AG10803 (cell line): ENCODE data around the gene DYNAP.

Experiments
- DNase-seq: peaks from one replicate; pipeline ENCODE4 v3.0.0; 2010; ENCODE audit warnings: low read depth
- H3K4me3 ChIP-seq: 2 replicates; pipeline ENCODE4 v1.5.1; 2011; ENCODE audit warnings: mild to moderate bottlenecking, low read length, control low read depth
- TF ChIP-seq, protein P1 (sequence below): conservative IDR thresholded peaks from 2 replicates; pipeline ENCODE4 v1.5.1; 2011; ENCODE audit warnings: mild to moderate bottlenecking, low read length, control low read depth, inconsistent platforms

Gene DYNAP

DNA sequence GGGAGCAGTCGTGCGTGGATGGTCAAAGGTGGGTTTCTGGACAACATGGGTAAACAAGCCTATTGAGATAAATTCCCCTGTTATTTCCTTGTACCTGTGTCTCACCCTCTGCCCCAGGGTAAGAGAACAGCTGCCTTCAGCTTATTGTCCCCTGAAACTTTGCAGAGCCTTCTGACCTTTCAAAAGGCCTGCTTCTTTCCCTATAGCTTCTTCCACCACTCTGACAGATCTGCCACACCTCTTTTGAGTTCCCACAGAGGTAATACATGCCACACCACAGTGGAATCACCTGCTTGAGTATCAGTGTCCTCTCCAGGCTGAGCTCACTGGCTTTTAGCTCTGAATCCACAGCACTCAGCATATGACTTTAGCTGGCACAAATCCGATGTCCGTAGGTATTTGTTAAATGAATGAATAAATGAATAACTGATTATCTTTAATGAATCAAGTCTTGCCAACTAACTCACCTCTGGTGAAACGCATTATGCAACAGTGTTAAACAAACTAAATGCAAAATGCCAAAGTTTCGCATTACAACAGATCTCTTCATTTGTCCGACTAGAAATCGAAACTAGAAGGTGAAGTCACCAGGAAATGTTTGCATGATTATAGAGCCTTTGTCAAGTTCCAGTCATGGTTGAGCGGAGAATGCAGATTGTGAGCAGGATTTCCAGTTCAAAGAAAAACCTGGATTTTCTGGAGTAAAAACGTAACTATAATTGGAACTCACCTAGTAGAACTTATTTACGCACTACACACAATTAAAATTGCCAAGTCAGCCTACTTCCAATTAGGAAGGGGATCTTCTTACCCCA is 16.4 kb downstream of the DYNAP start:
- DNase-seq: peak; percentile 1
- TF ChIP-seq, protein P1, sequence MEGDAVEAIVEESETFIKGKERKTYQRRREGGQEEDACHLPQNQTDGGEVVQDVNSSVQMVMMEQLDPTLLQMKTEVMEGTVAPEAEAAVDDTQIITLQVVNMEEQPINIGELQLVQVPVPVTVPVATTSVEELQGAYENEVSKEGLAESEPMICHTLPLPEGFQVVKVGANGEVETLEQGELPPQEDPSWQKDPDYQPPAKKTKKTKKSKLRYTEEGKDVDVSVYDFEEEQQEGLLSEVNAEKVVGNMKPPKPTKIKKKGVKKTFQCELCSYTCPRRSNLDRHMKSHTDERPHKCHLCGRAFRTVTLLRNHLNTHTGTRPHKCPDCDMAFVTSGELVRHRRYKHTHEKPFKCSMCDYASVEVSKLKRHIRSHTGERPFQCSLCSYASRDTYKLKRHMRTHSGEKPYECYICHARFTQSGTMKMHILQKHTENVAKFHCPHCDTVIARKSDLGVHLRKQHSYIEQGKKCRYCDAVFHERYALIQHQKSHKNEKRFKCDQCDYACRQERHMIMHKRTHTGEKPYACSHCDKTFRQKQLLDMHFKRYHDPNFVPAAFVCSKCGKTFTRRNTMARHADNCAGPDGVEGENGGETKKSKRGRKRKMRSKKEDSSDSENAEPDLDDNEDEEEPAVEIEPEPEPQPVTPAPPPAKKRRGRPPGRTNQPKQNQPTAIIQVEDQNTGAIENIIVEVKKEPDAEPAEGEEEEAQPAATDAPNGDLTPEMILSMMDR: no peak
- H3K4me3 ChIP-seq: peak overlapping the region; percentile 23

DNA sequence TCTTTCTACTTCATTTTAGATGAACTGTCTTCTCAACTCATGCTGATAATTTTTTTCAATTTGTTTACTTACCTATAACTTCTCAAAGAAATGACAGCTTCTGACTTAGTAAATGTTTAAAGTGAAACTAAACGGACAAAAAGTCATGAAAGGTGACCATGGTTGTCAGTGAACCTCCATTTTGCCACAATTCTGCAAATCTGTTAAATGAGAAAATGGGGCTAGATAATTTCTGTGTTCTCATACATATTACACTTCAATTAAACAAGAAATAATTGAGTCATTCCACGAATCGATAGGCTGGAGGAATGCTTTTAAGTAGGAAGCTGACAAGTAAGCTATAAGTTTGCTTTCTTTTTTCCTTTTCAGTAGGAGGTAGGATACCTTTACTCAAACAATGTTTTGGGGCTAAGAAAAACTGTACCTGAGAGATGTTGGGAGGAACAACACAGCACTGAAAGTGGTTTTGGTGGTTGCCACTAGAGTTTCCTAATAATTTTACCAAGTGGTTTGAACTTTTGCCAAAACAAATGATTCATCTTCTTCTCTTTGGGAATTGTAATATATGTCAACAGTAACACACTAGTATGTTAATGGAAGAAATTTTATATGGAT is 17.1 kb downstream of the DYNAP start:
- H3K4me3 ChIP-seq: peak overlapping the region; percentile 23
- peak; percentile 11 for DNase-seq

DNA sequence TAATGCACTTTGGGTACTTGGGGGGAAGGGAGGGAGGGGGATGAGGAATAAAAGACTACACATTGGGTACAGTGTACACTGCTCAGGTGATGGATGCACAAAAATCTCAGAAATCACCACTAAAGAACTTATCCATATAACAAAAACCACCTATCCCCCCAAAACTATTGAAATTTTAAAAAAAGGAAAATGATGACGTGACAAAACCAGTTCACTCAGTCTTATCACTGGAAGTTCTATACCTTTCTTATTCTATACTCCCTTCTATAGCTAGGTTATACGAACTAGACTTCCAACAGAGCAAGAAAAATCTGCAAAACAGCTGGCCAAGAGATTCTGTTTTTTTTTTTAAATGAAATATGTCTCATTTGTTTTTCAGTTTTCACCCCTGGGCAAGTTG is 20.8 kb downstream of the DYNAP start:
- TF ChIP-seq, protein P1: no peak
- no peak for DNase-seq
- H3K4me3 ChIP-seq: no peak overlapping the region

More for the DNA sequence above, 17.1 kb downstream of the DYNAP start:
- TF ChIP-seq, protein P1: no peak

DNA sequence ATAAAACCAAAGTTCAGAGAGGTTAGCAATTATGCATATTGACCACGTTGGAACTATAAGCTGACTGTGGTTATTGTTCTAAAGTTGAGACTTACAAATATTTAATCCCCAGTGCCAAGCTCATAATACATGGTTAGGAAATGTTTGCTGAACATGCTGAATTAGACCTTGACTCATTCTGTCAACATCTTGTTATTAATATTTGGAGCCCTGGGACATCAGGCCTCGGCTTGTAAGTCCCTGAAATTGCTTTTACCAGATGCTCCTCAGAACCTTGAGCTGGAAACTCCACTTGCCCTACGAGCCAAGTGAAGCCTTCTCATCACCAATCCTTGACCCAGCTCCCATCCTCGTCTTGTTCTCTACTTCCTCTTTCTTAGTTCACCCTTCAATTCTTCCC is 21.2 kb downstream of the DYNAP start:
- peak; percentile 3 for DNase-seq
- no peak overlapping the region for H3K4me3 ChIP-seq
- TF ChIP-seq, protein P1: no peak

DNA sequence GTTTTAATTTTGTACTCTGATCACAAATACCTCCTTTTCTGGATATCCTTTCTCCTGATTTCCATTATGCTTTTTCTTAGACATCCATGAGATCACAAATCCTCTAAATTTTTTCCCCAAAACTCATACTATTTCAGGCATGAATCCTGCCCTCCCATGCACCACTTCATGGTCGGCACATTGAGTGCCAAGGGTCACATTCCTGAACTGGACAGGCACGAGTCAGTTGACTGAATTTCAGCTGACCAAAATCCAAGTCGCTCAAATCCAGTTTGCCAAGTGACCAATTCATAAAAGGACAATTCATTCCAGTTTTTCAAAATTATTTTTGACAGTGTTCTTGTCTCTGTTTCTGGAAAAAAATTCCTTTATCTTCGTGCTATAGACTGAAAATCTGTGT is 22.1 kb downstream of the DYNAP start:
- no peak for DNase-seq
- no peak overlapping the region for H3K4me3 ChIP-seq
- TF ChIP-seq, protein P1: no peak

DNA sequence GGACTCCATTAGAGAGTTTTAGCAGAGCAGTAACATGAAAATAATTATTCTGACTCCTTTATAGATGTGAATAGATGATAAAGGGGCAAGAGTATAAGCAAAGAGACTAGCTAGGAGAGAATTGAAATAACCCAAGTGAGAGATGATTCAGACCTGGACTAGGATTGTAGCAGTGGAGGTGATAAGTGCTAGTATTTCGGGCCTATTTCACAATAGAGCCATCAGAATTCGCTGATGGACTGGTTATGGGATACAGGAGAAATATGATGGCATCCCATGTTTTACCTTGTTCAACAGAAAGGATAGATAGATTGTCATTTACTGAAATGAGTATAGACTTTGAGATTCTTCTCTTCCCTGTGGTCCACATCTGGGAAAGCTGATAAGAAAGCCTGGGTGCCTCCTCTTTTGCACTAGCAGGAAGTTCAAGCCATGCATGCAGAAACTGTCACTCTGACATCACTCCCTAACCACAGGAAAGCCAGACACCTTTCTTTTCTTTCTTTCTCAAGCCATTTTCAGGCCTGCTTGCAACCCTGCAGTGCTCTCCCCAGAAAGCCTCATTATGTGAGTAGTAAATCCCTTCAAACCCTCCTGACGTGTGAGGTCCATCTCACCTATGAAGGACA is 25.3 kb downstream of the DYNAP start:
- TF ChIP-seq, protein P1: no peak
- DNase-seq: no peak
- H3K4me3 ChIP-seq: no peak overlapping the region
